GM21360 (cell line): Measurements from ENCODE around the gene MMP17.
"Not testable (repeated sequence)": the region's sequence is repeated elsewhere in the genome, so short reads cannot be mapped to it uniquely, and the experiment has no call there.

Source experiments
- ATAC-seq: cut with Tn5 transposase; IDR thresholded peaks from one replicate; pipeline ENCODE4 v1.9.1; 2021; ENCODE audit warnings: mild to moderate bottlenecking, moderate library complexity; ENCODE audit not compliant: unreplicated experiment

The MMP17 gene

DNA sequence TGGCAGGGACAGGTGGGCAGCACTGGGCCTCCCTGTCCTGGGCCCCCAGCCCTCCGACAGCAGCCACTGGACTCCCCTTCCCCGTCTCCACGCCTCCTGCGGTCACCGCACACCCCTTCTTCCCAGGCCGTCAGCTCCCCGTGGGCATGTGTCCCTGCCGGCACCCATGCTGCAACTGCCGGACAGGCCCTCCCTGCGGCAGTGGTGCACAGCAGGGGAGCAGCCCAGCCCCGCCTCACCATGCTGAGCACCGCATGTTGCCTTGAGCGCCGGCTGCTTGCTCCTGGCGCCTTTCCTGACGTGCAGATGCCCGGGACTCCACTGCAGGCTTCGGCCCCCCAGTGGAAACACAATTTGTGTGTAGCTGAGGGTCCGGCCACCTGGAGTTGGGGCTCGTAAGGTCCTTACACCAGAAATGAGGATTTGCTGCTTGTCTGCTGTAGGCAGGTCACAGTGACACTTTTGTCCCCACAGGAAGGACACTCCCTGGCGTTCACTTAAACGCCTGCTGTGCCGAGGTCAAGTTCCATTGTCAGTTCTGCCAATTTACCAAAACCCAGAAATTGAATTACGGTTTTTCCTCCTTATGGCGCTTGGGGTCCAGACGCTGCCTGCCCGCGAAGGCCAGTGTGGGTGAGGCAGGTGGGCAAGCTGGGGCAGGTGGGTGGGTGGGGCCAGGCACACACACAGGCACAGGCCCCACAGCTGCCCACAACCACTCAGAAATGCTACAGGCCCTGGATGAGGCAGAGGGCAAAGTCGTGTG, 28.2 kb upstream of the MMP17 start:
- no peak for ATAC-seq

DNA sequence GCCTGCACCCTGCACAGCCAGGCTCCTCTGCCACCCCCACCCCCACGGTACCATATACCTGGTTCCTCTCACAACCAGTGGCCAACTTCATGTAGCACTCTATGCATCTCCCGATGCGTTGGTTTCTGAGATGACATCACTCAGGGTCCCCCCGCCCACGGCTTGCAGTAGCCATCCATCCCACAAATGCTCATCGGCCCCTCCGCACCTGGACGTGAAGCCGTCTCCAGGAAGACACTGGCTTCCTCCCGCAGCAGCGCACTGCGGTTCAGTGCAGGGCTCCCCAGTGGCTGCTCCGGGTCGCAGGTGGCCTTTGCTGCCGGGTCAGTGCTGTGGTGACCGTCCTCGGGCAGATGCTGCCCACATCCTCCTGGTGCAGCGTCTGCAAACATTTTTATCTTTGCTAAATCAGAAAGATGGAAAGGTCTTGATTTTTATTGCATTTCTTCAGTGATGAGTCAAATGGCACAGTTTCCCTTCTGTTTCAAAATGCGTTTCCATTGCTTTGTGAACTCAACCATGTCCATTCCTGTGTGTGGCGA, 27.5 kb upstream of the MMP17 start:
- ATAC-seq = no peak

GRCh38 chr12:131801254-131801866, 26.8 kb upstream of the MMP17 start:
- ATAC-seq = no peak

DNA sequence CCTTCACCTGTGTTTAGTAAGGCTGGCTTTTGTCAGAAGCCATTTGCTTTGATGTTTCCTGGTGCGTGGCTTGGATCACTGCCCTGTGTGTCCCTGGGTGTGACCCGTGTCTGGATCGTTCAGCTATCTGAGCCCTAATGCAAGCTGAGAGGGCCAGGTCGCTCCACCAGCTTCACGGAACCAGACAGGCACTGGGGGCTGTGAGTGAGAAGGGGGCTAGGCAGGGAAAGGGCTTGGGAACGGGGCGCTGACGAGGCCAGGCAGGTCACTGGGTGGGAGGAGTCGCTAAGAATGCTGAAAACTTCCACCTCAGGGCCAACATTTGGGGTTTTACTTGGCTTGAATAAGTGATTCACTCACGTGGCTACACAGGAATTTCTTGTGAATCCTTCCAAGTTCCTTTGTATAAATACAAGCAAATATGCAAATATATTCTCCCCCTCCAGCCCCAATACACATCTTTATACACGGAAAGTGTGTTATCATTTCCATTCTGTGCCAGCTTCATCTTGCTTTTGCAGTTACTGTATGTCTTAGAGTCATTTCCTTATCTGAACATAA, 24.2 kb upstream of the MMP17 start:
- no peak for ATAC-seq

- ATAC-seq = no peak
Measured at GRCh38 chr12:131805421-131805820, 22.8 kb upstream of the MMP17 start.

DNA sequence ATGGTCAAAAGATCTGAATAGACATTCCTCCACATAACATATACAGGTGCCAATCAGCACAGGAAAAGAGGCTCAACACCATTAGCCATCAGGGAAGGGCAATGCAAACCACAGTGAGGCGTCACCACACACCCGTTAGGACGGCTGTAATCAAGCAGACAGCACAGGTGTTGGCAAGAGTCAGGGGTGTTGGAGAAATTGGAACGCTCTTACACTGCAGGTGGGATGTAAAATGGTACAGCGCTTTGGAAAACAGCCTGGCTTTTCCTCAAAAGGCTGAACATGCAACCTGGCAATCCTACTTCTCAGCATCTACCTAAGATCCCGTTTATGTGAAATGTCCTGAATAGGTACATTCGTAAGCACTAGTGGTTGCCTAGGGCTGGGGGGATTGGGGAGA, 21.5 kb upstream of the MMP17 start:
- no peak for ATAC-seq

GRCh38 chr12:131808744-131809371, 19.3 kb upstream of the MMP17 start:
- peak; percentile 40 for ATAC-seq

GRCh38 chr12:131809476-131810254, 18.5 kb upstream of the MMP17 start:
- not testable (repeated sequence) for ATAC-seq

DNA sequence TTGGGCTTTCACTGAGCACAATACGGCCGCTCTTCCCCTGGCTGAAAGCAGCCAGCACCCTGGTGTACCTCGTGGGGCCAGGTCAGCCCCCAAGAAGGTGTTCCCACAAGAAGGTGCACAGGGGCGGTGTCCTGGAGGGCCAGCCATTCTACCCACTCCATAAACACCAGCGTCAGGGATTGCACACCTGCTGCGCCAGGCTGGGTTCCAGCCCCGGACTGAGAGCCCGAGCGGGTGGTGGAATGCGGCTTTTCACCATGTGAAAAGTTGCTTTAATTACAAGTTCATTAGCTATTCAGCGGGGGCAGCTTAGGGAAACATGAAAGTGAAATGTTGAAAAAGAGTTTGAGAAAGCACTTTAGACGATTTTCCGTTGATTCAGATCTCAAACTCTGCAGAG, 17.5 kb upstream of the MMP17 start:
- no peak for ATAC-seq

DNA sequence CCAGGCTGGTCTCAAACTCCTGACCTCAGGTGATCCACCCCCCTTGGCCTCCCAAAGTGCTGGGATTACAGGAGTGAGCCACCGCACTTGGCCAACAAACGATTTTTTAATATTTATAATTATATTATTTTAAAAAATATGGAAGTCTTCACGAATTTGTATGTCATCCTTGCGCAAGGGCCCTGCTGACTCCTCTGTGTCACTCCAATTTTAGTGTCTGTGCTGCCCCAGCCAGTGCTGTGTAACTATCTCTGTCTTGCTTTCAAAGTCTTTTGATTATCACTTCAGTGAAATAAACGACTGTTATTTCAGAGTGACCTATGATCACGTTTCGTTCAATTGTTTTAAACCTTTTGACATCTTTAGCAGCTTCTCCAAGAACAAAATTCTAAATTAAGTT, 13.1 kb upstream of the MMP17 start:
- no peak for ATAC-seq

DNA sequence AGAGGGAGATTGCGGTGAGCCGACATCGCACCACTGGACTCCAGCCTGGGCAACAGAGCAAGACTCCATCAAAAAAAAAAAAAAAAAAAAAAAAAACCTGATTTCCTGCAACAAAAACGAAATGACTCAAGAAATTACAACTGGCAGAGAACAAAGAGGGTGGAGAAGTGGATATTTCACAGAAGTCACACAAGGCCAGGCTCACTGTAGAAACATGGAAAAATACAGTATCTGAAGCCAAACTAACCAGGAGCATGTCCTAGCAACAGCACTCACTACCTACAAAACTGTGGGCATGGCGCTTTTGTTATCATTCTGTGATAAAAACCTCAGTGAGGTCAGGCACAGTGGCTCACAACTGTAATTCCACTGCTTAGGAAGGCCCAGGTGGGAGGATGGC, 11.7 kb upstream of the MMP17 start:
- ATAC-seq = no peak

GRCh38 chr12:131817241-131817640, 11.0 kb upstream of the MMP17 start:
- ATAC-seq = no peak

DNA sequence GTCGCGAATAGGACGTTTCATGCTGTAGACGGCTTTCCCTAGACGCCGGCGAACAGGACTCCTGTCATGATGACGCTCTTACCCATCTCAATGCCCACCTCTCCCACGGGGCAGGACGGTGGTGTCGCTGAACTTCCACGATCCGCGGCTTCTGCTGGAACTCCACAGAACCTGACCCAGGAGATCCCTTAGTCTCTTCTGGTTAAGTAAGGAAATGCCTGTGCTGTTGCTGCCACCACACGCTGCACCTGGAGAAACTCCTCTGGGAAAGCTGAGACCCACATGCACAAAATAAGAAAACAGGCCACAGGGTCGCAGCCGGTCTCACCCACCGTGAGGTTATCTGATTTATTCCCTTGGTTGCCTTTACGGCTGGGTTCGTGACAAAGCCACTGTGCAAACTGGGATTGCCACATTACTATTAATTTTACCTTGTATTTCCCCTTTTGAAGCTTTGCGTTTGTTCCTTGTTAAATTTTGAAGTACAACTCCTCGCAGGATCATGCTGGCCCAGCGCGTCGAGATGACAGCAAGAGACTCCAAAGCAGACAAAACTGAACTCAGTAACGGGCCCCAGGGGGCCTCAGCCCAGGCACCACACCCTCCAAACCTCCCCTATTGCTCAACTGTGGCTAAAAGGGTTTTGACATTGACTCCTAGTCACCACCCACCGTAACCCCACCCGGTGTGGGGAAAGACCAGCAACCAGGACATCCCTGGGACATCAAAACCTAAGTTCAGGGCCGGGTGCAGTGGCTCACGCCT, 9.2 kb upstream of the MMP17 start:
- no peak for ATAC-seq

- ATAC-seq = no peak
Measured at GRCh38 chr12:131824450-131824849, 3.7 kb upstream of the MMP17 start.

- ATAC-seq = no peak
Measured at GRCh38 chr12:131825146-131825892, 2.9 kb upstream of the MMP17 start.

DNA sequence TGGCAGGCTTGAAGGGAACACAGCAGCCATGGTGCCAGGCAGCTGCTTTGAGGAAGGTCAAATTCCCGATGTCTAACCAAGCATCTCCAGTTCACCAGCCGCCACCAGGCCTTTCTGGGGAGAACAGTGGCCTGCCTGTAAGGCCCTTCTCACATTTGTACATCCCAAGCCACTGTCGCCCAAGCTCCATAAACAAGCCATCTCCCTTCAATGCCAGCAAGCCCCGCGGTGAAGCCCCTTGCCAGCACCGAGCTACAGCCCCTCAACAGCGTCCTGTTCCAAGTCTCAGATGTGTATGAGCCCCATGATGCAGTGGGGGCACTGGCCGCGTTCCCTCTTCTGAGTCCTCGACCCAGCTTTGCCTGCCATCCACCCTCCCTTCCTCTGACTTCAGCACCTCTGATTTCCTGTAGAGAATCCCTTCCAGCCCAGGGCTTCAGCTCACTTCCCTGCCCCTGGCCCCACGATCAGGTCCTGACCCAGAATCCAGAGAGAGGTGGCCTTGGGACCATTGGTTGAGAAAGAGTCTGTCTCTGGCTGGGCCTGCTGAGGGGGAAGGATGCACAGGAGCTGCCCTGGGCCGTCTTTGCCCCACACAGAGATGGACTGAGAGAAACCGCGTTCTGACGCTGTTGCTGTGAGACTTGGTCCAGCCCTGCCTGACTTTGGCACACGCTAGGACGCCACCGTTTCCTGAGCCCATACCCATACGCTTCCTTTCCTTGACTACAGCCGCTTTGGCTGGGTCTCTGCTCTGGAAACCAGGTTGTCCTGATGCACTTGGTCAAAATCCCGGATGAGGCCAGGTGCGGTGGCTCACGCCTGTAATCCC, 1.9 kb upstream of the MMP17 start:
- ATAC-seq = no peak

- no peak for ATAC-seq
Measured at GRCh38 chr12:131828671-131829355, 620 bp downstream of the MMP17 start.

DNA sequence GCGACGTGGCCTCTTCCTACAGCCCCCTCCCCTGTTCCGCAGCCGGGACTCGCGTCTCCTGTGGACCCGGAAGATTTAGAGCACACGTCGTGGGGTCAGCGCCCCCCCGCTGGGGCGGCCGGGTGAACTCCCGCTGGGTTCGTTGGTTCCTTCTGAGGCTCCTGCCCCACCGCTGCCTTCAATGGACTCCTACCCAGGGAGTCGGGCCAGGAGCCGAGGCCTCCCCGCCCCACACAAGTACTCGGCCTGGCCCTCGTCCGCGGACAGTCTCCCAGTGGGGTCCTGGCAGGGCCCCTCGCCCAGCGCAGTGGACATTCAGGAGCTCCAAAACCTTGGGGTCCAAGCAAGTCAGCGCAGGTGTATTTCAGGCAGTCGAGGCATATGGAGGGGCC, 1.2 kb downstream of the MMP17 start:
- no peak for ATAC-seq
